Ramos (cell line): Measurements from ENCODE around the gene OR13C5.

ENCODE experiments used
- in situ Hi-C: fragments of 300-500 bp; cut with MboI; formaldehyde crosslinking; loops from one replicate; pipeline ENCODE4 v1.14.3; 2022; ENCODE audit warnings: low sequenced_read_pairs; ENCODE audit not compliant: unreplicated experiment

OR13C5 gene

DNA sequence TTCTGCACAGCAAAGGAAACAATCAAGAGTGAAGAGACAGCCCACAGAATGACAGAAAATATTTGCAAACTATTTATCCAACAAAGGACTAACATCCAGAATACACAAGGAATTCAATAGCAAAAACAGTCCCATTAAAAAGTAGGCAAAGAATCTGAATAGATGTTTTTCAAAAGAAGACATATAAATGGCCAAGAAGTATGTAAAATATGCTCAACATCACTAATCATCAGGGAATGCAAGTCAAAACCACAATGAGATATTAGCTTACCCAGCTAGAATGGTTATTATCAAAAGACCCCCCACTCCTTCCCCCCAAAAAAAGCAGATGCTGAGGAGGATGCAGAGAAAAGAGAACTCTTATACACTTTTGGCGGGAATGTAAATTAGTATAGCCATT is 43.7 kb downstream of the OR13C5 start:
- in situ Hi-C loops = no loop called here

DNA sequence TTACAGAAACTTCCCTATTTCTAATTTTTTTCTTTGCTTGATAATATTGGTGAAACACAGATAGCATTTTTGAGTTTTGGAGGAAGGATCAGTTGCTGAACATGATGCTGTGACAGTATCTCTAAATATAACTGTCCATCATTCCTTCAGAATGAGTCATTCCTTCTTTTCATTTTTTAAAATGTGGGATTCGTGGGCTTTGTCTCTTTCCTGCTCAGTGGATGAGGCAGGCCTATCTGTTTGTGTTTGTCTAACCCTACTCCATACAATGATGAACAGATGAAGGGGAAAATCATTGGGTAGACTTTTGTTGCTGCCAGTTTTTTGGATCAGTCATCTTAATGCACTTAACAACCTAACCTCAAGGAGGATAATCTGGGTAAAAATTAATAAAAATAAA is 46.0 kb downstream of the OR13C5 start:
- in situ Hi-C loops = no loop called here
